Activated T-cell treated with anti-CD3 and anti-CD28 coated beads, Interleukin-2, amount 50 U/mL, for 4 hours (primary cell): ENCODE results near the gene AGMAT. TPM values are rescaled to one million over a fixed set of nuclear protein-coding genes. Genes with fewer than 3 reads are reported as not detected.
A peak's percentile ranks its signal among the peaks of the same experiment; 100 is the strongest.
"Not testable (repeated sequence)": the region's sequence is repeated elsewhere in the genome, so short reads cannot be mapped to it uniquely, and the experiment has no call there.

ENCODE experiments used
- ATAC-seq, 2 donors: fragments of 200-7000 bp; cut with Tn5 transposase; one replicate each; pipeline ENCODE4 v1.10.0; 2021
- DNase-seq: peaks from one replicate; pipeline ENCODE4 v3.0.0-alpha.2; 2020
- H3K27me3 Mint-ChIP-seq: one replicate; pipeline ENCODE4 v1.8.0; 2021; ENCODE audit warnings: low read depth, mixed read lengths
- H3K36me3 Mint-ChIP-seq: one replicate; pipeline ENCODE4 v1.8.0; 2022; ENCODE audit warnings: mixed read lengths; ENCODE audit not compliant: insufficient read depth
- H3K4me1 Mint-ChIP-seq: one replicate; pipeline ENCODE4 v1.8.0; 2021; ENCODE audit warnings: low read depth, mixed read lengths
- H3K4me3 Mint-ChIP-seq: one replicate; pipeline ENCODE4 v1.8.0; 2021; ENCODE audit warnings: mild to moderate bottlenecking, moderate library complexity, mixed read lengths
- H3K9me3 Mint-ChIP-seq: one replicate; pipeline ENCODE4 v1.8.0; 2021; ENCODE audit warnings: mixed read lengths
- total RNA-seq, 3 donors: library from RNA; stranded (reverse); gene quantifications; one replicate each; pipeline ENCODE4 v1.2.1, GENCODE V29; 2021

The AGMAT gene
- total RNA-seq, 3 donors from 2014 or later = 21.2 to 23.1 (median 22.8) TPM

- no peaks in the 10 kb centered on the region for H3K9me3 Mint-ChIP-seq
- H3K4me1 Mint-ChIP-seq = peaks cover 50% of the 10 kb centered on the region
- DNase-seq = no peak
- no peaks in the 10 kb centered on the region for H3K27me3 Mint-ChIP-seq
- ATAC-seq = no peak
- peak overlapping the region; percentile 90 for H3K4me3 Mint-ChIP-seq
- peaks cover 9% of the 10 kb centered on the region for H3K36me3 Mint-ChIP-seq
Measured at GRCh38 chr1:15618655-15619525, 34.0 kb upstream of the AGMAT start.

DNA sequence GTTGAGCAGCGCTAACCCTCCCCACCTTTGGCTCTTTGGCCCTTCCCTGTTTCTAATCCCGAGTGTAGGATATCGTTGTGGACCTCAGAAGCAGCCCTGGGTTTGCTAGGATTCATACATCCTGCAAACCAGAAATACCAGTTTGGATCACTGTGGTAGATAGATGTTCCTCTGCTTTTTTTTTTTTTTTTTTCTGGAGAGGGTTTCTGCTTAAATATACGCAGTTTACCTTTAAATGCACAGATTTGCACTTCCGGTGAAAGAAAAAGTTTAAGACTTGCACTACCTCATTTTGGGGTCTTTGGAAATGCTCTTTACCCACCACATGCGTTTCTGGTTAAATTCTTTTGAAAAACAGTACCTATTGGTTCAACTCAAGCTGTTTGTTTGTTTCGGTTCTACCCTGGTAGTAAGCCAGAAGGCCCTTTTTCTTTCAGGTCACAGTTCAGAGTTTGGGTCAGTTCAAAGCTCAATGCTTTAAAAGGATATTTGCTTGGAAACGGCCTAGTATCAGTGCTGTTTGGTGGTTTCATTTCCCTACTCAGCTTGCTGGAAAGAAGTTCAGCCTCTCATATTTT lies 33.3 kb upstream of the AGMAT start:
- Mint-ChIP-seq H3K9me3 (no peaks in the 10 kb centered on the region), H3K36me3 (peaks cover 9% of the 10 kb centered on the region), H3K27me3 (no peaks in the 10 kb centered on the region), H3K4me1 (peaks cover 50% of the 10 kb centered on the region), H3K4me3 (peak overlapping the region; percentile 90)
- no peak for DNase-seq
- no peak for ATAC-seq

DNA sequence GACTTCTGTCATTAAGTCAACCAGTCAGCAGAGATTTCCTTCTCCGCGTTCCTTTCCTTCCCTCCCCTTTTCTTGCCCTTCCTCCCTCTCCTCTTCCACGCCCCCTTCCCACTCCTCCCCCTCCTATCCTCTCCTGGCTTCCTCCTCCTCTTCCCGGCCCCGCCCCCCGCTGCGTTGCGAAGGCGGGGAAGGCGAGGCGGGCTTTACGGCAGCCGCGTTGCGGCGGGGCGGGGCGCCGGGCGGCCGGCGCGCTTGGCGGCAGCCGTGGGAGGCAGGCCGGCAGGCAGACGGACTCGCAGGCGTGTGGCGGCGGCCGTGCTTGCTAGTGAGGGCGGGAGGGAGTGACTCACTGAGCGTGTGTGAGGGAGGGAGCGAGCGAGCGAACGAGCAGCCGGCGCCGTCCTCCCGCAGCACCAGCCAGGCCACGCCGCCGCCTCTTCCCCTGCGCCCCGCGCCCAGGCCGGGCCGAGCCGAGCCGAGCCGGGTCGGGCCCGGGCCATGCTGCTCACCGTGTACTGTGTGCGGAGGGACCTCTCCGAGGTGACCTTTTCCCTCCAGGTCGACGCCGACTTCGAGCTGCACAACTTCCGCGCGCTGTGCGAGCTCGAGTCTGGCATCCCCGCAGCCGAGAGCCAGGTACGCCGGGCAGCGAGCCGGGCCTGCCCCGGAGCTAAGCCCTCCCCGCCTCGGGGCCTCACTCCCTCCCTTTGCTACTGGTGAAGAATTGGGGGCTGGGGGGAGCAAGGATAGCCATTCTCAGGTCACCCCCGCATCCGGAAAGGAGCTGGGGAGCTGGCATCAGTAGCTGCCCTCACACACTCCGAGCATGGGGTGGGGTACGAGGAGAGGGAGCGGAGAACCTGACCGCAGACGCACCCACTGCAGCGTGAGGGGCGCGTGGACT lies 32.6 kb upstream of the AGMAT start, which contains the start of gene DDI2:
DDI2 (plus strand) TSS at position 286 of the 904 bp plus-strand sequence; CDS start at position 499, 213 bp downstream.
- peaks cover 5% of the 10 kb centered on the region for H3K36me3 Mint-ChIP-seq
- peak; percentile 96 for ATAC-seq
- H3K4me1 Mint-ChIP-seq = peaks cover 43% of the 10 kb centered on the region
- peak; percentile 92 for DNase-seq
- H3K27me3 Mint-ChIP-seq = no peaks in the 10 kb centered on the region
- no peaks in the 10 kb centered on the region for H3K9me3 Mint-ChIP-seq
- peak within 1 kb of the TSS; percentile 90 for H3K4me3 Mint-ChIP-seq

GRCh38 chr1:15616373-15617172 lies 31.7 kb upstream of the AGMAT start:
- ATAC-seq (peak; percentile 7 to 23), DNase-seq (no peak)
- no peaks in the 10 kb centered on the region for H3K9me3 Mint-ChIP-seq
- peaks cover 36% of the 10 kb centered on the region for H3K4me1 Mint-ChIP-seq
- no peaks in the 10 kb centered on the region for H3K27me3 Mint-ChIP-seq
- H3K36me3 Mint-ChIP-seq = peaks cover 4% of the 10 kb centered on the region
- H3K4me3 Mint-ChIP-seq = peak overlapping the region; percentile 90

- no peaks in the 10 kb centered on the region for H3K4me1 Mint-ChIP-seq
- no peaks in the 10 kb centered on the region for H3K9me3 Mint-ChIP-seq
- no peak for DNase-seq
- H3K4me3 Mint-ChIP-seq = no peak overlapping the region
- H3K27me3 Mint-ChIP-seq = no peaks in the 10 kb centered on the region
- no peaks in the 10 kb centered on the region for H3K36me3 Mint-ChIP-seq
- no peak for ATAC-seq
Measured at GRCh38 chr1:15610167-15610566, 25.3 kb upstream of the AGMAT start.

- ATAC-seq = no peak
- H3K9me3 Mint-ChIP-seq = no peaks in the 10 kb centered on the region
- no peaks in the 10 kb centered on the region for H3K27me3 Mint-ChIP-seq
- H3K4me3 Mint-ChIP-seq = no peak overlapping the region
- no peaks in the 10 kb centered on the region for H3K4me1 Mint-ChIP-seq
- DNase-seq = no peak
- no peaks in the 10 kb centered on the region for H3K36me3 Mint-ChIP-seq
Measured at GRCh38 chr1:15609631-15610030, 24.8 kb upstream of the AGMAT start.

GRCh38 chr1:15605398-15606383 lies 20.8 kb upstream of the AGMAT start:
- no peaks in the 10 kb centered on the region for H3K36me3 Mint-ChIP-seq
- peaks cover 11% of the 10 kb centered on the region for H3K4me1 Mint-ChIP-seq
- DNase-seq = no peak
- no peak overlapping the region for H3K4me3 Mint-ChIP-seq
- no peaks in the 10 kb centered on the region for H3K27me3 Mint-ChIP-seq
- H3K9me3 Mint-ChIP-seq = peaks cover 5% of the 10 kb centered on the region
- ATAC-seq = no peak

DNA sequence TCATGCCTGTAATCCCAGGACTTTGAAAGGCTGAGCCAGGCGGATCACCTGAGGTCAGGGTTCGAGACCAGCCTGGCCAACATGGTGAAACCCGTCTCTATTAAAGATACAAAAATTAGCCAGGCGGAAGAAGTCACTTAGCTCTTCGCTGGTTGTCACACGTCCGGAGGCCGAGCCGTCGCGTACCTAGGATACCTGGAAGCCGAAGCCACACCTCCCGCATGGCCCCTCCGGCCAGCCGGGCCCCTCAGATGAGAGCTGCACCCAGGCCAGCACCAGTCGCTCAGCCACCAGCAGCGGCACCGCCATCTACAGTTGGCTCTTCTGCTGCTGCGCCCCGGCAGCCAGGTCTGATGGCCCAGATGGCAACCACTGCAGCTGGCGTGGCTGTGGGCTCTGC lies 19.5 kb upstream of the AGMAT start:
- not testable (repeated sequence) for DNase-seq, ATAC-seq, H3K27me3 Mint-ChIP-seq, H3K36me3 Mint-ChIP-seq, H3K9me3 Mint-ChIP-seq
- Mint-ChIP-seq H3K4me3 (peak overlapping the region; percentile 81), H3K4me1 (peaks cover 11% of the 10 kb centered on the region)

GRCh38 chr1:15603966-15604282 lies 19.1 kb upstream of the AGMAT start:
- H3K36me3 Mint-ChIP-seq, H3K9me3 Mint-ChIP-seq, H3K27me3 Mint-ChIP-seq, ATAC-seq, DNase-seq: not testable (repeated sequence)
- Mint-ChIP-seq H3K4me1 (peaks cover 11% of the 10 kb centered on the region), H3K4me3 (peak overlapping the region; percentile 81)

- DNase-seq = peak; percentile 86
- Mint-ChIP-seq H3K9me3 (peaks cover 5% of the 10 kb centered on the region), H3K4me1 (peaks cover 11% of the 10 kb centered on the region), H3K4me3 (peak overlapping the region; percentile 81), H3K27me3 (no peaks in the 10 kb centered on the region), H3K36me3 (no peaks in the 10 kb centered on the region)
- ATAC-seq = peak; percentile 99 to 100
Measured at GRCh38 chr1:15603050-15603965, 18.5 kb upstream of the AGMAT start.

DNA sequence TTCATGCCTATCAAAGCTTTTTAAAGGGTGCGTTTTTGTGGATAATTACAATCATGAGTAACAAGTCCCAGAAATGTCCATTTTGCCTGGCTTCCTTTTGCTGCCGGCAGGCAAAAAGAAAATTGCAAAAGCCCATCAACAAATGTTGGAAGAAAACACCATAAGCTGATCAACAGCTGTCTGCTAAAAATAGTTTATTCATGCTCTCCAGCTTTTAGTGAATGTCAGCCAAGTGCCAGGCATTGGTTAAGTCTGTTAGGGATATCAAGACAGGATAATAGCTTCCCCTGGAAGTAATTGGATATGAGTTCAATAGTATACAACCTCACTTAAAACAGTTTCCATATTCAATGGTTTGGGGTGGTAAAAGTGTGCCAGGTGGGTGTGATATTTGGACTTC lies 13.6 kb upstream of the AGMAT start:
- no peak for DNase-seq
- Mint-ChIP-seq H3K27me3 (no peaks in the 10 kb centered on the region), H3K4me1 (peaks cover 5% of the 10 kb centered on the region), H3K4me3 (no peak overlapping the region), H3K9me3 (no peaks in the 10 kb centered on the region), H3K36me3 (no peaks in the 10 kb centered on the region)
- no peak for ATAC-seq
